GM23338 (cell line): ENCODE results near the gene MAP4K5. TPM values are rescaled to one million over a fixed set of nuclear protein-coding genes. Genes with fewer than 3 reads are reported as not detected.

Source experiments
- ATAC-seq: fragments of 200-7000 bp; cut with Tn5 transposase; 3 replicates; pipeline ENCODE4 v1.9.1; 2020
- DNase-seq: peaks from one replicate; pipeline ENCODE4 v3.0.0-alpha.2; 2015; ENCODE audit warnings: low spot score
- H2AFZ ChIP-seq: fragments of 200-600 bp; sonication (generic); 2 replicates; pipeline ENCODE4 v1.8.0; 2016; ENCODE audit warnings: antibody characterized with exemption, mild to moderate bottlenecking, moderate library complexity
- H3F3A ChIP-seq: fragments of 200-600 bp; sonication (generic); replicated peaks from 2 replicates; pipeline ENCODE4 v1.8.0; 2017; ENCODE audit warnings: antibody characterized with exemption, mixed run types, low read depth
- H3K27ac ChIP-seq: fragments of 200-600 bp; sonication (generic); 2 replicates; pipeline ENCODE4 v1.6.1; 2016; ENCODE audit warnings: low read depth
- H3K27me3 ChIP-seq: fragments of 200-600 bp; sonication (generic); 2 replicates; pipeline ENCODE4 v1.8.0; 2016; ENCODE audit warnings: mild to moderate bottlenecking, mixed run types, moderate library complexity; ENCODE audit not compliant: insufficient read depth
- H3K36me3 ChIP-seq: fragments of 200-600 bp; sonication (generic); 2 replicates; pipeline ENCODE4 v1.8.0; 2016; ENCODE audit warnings: mild to moderate bottlenecking; ENCODE audit not compliant: insufficient read depth
- H3K4me1 ChIP-seq: fragments of 200-600 bp; sonication (generic); 2 replicates; pipeline ENCODE4 v1.8.0; 2016; ENCODE audit warnings: mild to moderate bottlenecking, moderate library complexity; ENCODE audit not compliant: insufficient read depth
- H3K4me2 ChIP-seq: fragments of 200-600 bp; sonication (generic); 2 replicates; pipeline ENCODE4 v1.7.1; 2017; ENCODE audit warnings: mixed run types
- H3K4me3 ChIP-seq: fragments of 200-600 bp; sonication (generic); 2 replicates; pipeline ENCODE4 v1.6.1; 2016; ENCODE audit warnings: mixed run types
- H3K79me2 ChIP-seq: fragments of 200-600 bp; sonication (generic); replicated peaks from 2 replicates; pipeline ENCODE4 v1.8.0; 2017; ENCODE audit warnings: mild to moderate bottlenecking; ENCODE audit not compliant: insufficient read depth
- H3K9me2 ChIP-seq: fragments of 200-600 bp; sonication (generic); 2 replicates; pipeline ENCODE4 v1.8.0; 2017; ENCODE audit not compliant: insufficient read depth
- H4K20me1 ChIP-seq: fragments of 200-600 bp; sonication (generic); replicated peaks from 2 replicates; pipeline ENCODE4 v1.8.0; 2017; ENCODE audit warnings: mild to moderate bottlenecking; ENCODE audit not compliant: insufficient read depth
- H3K27ac Mint-ChIP-seq: 2 replicates; pipeline ENCODE4 v1.8.0; 2020; ENCODE audit warnings: inconsistent platforms, mild to moderate bottlenecking, moderate library complexity, mixed read lengths
- H3K27me3 Mint-ChIP-seq: 3 replicates; pipeline ENCODE4 v1.8.0; 2022; ENCODE audit warnings: low read depth, mild to moderate bottlenecking, moderate library complexity, mixed read lengths, inconsistent platforms; ENCODE audit not compliant: insufficient read depth, poor library complexity
- H3K36me3 Mint-ChIP-seq: 3 replicates; pipeline ENCODE4 v1.8.0; 2021; ENCODE audit warnings: low read depth, mild to moderate bottlenecking, inconsistent platforms, moderate library complexity, mixed read lengths
- H3K4me1 Mint-ChIP-seq: 3 replicates; pipeline ENCODE4 v1.8.0; 2020; ENCODE audit warnings: mild to moderate bottlenecking, inconsistent platforms, mixed read lengths
- H3K4me3 Mint-ChIP-seq: 3 replicates; pipeline ENCODE4 v1.8.0; 2021; ENCODE audit warnings: moderate library complexity, mild to moderate bottlenecking, inconsistent platforms, mixed read lengths
- H3K9me3 Mint-ChIP-seq: 3 replicates; pipeline ENCODE4 v1.8.0; 2020; ENCODE audit warnings: moderate library complexity, mild to moderate bottlenecking, inconsistent platforms, mixed read lengths
- CTCF ChIP-seq, 2 experiments: fragments of 200-600 bp in 1 of 2; sonication (generic) in 1 of 2; conservative IDR thresholded peaks; 2 replicates each; pipeline versions ENCODE4 v1.5.1 to v1.6.1; 2016 to 2017; ENCODE audit warnings: antibody characterized with exemption in 2 of 2, low read depth in 2 of 2, mild to moderate bottlenecking in 2 of 2, moderate library complexity in 1 of 2
- ETS1 ChIP-seq: IDR thresholded peaks from 2 replicates; pipeline ENCODE4 v1.6.1; 2016; ENCODE audit warnings: antibody characterized with exemption
- EZH2 ChIP-seq: fragments of 200-600 bp; sonication (generic); IDR thresholded peaks from one replicate; pipeline ENCODE4 v1.8.0; 2017; ENCODE audit warnings: antibody characterized with exemption, mild to moderate bottlenecking, low read depth; ENCODE audit not compliant: unreplicated experiment
- EZH2phosphoT487 ChIP-seq: fragments of 200-600 bp; sonication (generic); IDR thresholded peaks from one replicate; pipeline ENCODE4 v1.8.1; 2018; ENCODE audit warnings: antibody characterized with exemption; ENCODE audit not compliant: unreplicated experiment
- JUNB ChIP-seq: IDR thresholded peaks from one replicate; pipeline ENCODE4 v1.6.1; 2016; ENCODE audit warnings: antibody characterized with exemption; ENCODE audit not compliant: unreplicated experiment
- REST ChIP-seq: IDR thresholded peaks from one replicate; pipeline ENCODE4 v1.6.1; 2018; ENCODE audit warnings: antibody characterized with exemption; ENCODE audit not compliant: unreplicated experiment
- ZNF462 ChIP-seq: fragments of 250-450 bp; sonication (Bioruptor Pico); IDR thresholded peaks from 2 replicates; pipeline ENCODE4 v1.5.0; 2020; ENCODE audit warnings: mild to moderate bottlenecking, moderate library complexity
- polyA plus RNA-seq: library from polyadenylated mRNA; unstranded; fragments of >200 nt; fragmentation: Nextera tagmentation; extraction: Ambion mirVana; gene quantifications from 2 replicates; pipeline ENCODE4 v1.2.1, GENCODE V29; 2016
- total RNA-seq: library from RNA; depleted of rRNA; stranded (reverse); fragments of >200 nt; shearing (Covaris generic); gene quantifications from 2 replicates; pipeline ENCODE4 v1.2.3, GENCODE V29; 2014

The MAP4K5 gene
- total and polyA plus RNA-seq, 2 experiments from 2014 or later, result 71.4 to 74.6 TPM

GRCh38 chr14:50452979-50453705 is 79.2 kb downstream of the MAP4K5 start (continued):
- no peak for TF ChIP-seq ZNF462

GRCh38 chr14:50452296-50452695 is 80.1 kb downstream of the MAP4K5 start:
- H3K9me2 ChIP-seq, result no peaks in the 10 kb centered on the region
- no peak overlapping the region for H3K4me3 ChIP-seq
- H4K20me1 ChIP-seq, result no peaks in the 10 kb centered on the region
- H3K36me3 ChIP-seq, result peaks cover 8% of the 10 kb centered on the region; the same call in 1 of the 2 replicates
- no peaks in the 10 kb centered on the region for H3F3A ChIP-seq
- H2AFZ ChIP-seq, result no peak overlapping the region
- DNase-seq (no peak), ATAC-seq (no peak)
- Mint-ChIP-seq H3K27me3 (no peaks in the 10 kb centered on the region), H3K9me3 (no peaks in the 10 kb centered on the region; the same call in 2 of the 3 replicates), H3K27ac (no peak overlapping the region), H3K4me3 (no peak overlapping the region), H3K36me3 (peaks cover 34% of the 10 kb centered on the region), H3K4me1 (peaks cover 5% of the 10 kb centered on the region)
- H3K27me3 ChIP-seq, result no peaks in the 10 kb centered on the region
- no peak overlapping the region for H3K27ac ChIP-seq
- H3K4me2 ChIP-seq, result no peak overlapping the region
- peaks cover 10% of the 10 kb centered on the region for H3K4me1 ChIP-seq
- no peaks in the 10 kb centered on the region for H3K79me2 ChIP-seq
- no peak for TF ChIP-seq REST
- no peak for TF ChIP-seq CTCF (conservative IDR thresholded peaks at IDR 0.05; ENCODE audit: low read depth in 2 of 2)
- no peak for TF ChIP-seq EZH2phosphoT487
- no peak for TF ChIP-seq ETS1
- TF ChIP-seq EZH2, result no peak
- no peak for TF ChIP-seq JUNB
